ENCODE data around the gene ATP2A2. TPM values are rescaled to one million over a fixed set of nuclear protein-coding genes. Genes with fewer than 3 reads are reported as not detected.
"Not testable (repeated sequence)": the region's sequence is repeated elsewhere in the genome, so short reads cannot be mapped to it uniquely, and the experiment has no call there.

ATP2A2 gene
- total RNA-seq, 1 donor from 2014 or later: 3,009 TPM

GRCh38 chr12:110254971-110255540 lies 26.0 kb upstream of the ATP2A2 start:
- ATAC-seq: no peak
- no peak for DNase-seq (ENCODE audit: missing footprints)
- intact Hi-C loops (cut with DNase I): no loop called here

DNA sequence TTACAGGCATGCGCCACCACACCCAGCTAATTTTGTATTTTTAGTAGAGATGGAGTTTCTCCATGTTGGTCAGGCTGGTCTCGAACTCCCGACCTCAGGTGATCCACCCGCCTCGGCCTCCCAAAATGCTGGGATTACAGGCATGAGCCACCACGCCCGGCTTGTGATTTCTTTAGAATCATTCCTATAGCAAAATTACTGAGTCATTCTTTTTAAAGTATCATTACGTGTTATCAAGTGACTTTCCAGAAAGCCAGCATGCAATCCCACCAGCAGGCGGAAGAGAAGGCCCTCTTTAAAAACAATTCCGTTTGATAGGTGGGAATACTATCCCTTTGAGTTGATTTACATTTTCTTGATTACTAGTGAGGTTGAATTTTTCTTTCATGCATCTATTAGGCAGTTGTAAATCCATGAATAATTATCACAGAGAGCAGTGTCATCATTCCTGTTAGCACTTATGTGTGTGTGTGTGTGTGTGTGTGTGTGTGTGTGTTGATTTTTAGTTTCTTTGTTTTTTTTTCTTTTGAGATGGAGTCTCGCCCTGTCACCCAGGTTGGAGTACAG lies 25.1 kb upstream of the ATP2A2 start:
- ATAC-seq; intact Hi-C loops (cut with DNase I); DNase-seq (ENCODE audit: missing footprints): not testable (repeated sequence)

- intact Hi-C loops (cut with DNase I): no loop called here
- peak; percentile 86 for DNase-seq (ENCODE audit: missing footprints)
Measured at GRCh38 chr12:110256780-110257431, 24.1 kb upstream of the ATP2A2 start.

DNA sequence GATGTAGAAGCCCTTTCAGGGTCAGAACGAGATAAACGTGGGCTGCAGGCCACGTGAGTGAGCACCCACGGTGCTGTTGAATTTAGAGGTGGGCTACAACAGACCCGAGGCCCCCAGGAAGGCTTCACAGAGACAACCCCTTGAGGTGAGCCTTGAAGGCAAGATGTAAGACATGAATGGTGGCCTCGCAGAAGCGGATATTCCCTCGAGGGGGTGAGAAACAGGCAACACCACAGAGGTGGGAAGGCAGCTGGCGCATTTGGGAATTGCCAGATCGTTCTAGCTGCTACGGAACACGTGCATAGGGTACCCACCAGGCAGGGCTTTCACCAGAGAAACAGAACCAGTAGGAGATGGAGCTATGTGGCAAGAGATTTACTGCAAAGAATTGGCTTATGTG lies 22.6 kb upstream of the ATP2A2 start:
- ATAC-seq (no peak), DNase-seq (ENCODE audit: missing footprints) (no peak)
- intact Hi-C loops (cut with DNase I): no loop called here

More at GRCh38 chr12:110256780-110257431, 24.1 kb upstream of the ATP2A2 start:
- ATAC-seq: peak; percentile 27

DNA sequence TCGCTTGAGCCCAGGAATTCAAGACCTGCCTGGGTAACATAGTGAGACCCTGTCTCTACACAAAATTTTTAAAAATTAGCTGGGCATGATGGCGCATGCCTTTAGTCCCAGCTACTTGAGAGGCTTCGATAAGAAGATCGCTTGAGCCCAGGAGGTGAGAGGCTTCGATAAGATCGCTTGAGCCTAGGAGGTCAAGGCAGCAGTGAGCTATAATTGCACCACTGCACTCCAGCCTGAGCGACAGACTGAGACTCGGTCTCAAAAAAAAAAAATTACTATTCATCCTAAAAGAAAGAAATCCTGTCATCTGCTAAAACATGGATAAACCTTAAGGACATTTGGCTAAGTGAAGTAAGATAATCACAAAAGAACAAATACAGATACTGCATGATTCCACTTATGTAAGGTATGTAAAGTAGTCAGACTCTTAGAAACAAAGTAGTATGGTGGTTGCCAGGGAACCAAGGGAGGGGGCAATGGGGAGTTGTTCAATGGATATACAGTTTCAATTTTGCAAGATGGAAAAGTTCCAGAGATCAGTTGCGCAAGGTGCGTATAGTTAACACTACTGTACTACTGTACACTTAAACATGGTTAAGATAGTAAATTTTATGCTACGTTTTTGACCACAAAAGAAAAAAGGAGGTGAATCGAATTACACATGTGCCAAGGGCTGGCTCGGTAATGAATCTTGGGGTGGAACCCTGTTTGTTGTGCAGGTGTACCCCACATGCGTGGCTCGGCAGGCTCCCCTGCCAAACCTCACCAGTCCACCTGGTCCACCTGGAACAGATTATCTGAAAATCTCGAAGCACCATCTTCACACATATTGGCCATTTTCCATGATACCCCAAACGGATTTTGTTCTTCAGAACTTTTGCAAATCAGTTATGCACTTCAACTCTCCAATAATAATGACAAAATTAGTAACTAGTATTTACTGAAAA lies 18.3 kb upstream of the ATP2A2 start:
- ATAC-seq (peak; percentile 48), DNase-seq (ENCODE audit: missing footprints) (no peak)
- intact Hi-C loops (cut with DNase I): no loop called here

- ATAC-seq (no peak), DNase-seq (ENCODE audit: missing footprints) (no peak)
- intact Hi-C loops (cut with DNase I): no loop called here
Measured at GRCh38 chr12:110266381-110266960, 14.6 kb upstream of the ATP2A2 start.

DNA sequence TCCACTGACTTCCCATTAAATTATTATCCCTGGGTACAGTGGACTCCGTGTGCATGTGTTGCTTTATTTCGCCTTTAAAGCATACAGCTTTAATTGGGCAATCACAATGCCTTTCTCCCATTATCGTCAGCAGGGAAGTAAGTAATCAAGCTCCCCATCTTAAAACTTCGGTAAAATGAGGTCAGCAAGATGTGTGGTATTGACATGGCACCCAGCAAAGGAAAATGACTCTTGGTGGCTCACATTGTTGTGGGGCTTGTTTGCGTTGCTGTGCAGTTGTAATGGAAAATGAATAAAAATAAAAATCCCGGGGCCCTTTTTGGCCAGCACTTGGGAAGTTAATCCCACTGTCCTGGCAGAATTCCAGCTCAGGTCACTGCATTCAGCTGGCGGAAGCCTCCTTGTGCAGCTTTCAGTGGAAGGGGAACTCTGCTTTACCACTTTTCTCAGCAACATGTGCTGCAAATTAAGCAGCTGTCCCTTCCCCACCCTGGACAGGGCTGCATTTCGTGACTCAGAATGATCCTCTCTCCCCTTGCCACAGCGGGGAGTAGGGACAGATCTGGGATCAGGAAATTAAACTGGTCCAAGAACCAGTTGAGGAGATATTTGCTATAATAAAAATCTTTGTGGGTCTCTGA lies 13.9 kb upstream of the ATP2A2 start:
- DNase-seq (ENCODE audit: missing footprints) (no peak), ATAC-seq (peak; percentile 44)
- intact Hi-C loops (cut with DNase I): no loop called here

DNA sequence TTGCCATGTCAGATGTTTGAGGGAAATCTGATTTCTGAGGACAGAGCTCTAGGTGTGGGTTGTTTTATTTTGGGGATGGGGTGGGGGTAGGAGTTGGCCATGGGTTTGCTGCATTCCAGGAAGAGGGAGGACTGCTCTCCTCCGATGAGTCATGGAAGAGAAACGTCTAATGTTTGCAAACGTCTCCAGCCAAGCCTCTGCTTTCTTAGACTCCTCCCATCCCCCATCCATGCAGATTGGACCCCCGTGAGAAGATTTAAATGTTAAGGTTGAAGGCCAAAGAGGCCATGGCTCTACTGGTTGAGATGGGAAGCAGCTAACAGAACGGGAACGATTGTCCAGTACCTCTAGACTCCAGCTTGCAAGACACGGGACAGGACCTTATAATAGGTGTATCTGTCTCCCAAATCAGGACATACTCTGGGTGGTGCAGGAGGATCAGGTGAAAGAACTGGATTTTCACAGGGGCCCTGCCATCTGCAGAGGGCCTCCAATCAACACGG lies 11.4 kb upstream of the ATP2A2 start:
- intact Hi-C loops (cut with DNase I): no loop called here
- DNase-seq (ENCODE audit: missing footprints): no peak
- ATAC-seq: peak; percentile 13

DNA sequence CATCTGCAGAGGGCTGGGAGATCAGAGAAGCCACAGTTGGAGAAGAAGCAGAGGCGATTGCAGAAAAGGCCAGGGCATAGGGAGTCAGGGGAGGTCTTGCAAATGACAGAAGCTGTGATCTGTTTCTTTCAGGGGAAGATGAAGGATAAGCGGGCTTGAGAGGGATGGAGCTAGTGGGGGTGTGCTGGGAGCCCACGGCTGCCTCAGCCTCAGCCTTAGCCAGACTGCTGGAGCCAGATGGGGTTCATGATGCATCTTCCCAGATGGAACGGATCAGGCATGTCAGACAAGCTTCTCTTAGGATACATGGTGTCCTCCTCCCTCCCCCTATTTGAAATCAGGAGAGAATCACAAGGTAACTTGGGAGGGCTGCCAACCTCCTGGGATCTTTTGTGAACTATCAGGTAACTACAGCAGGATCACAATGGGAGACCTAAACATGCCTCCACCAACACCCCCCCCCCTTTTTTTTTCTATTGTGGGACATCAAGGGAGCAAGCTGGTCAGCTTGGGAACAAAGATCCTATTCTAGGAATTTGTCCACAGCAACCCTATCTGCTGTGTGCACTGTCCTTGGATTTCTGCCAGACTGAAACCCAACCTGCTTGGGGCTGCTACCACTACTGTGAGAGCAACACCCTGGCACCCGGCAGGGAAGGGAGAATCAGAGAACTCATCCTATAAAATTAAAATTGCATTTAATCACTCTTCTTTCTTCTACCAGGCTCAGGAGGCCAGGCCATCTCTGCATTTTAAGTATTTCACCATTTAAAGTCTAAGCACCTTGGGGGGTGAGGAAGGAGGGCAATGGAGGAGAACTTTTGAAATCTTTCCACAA lies 10.7 kb upstream of the ATP2A2 start:
- intact Hi-C loops (cut with DNase I): no loop called here
- DNase-seq (ENCODE audit: missing footprints) (no peak), ATAC-seq (peak; percentile 83)

DNA sequence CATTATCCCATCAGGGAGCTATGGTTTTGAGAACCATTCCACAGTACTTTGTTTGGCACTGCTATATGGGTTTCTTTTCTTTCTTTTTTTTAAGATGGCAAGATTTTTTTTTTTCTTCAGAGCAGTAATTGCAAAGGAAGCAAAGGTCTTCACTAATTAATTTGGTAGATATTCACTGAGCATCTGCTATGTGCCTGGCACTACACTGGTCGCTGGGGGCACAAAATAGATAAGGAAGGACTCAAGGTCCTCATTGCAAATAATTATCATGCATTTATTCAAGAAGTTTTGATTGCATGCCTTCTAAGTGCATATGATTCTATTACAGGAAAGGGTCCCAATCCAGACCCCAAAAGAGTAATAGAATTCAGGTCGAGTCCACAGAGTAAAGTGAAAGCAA lies 10.0 kb upstream of the ATP2A2 start:
- no peak for DNase-seq (ENCODE audit: missing footprints)
- ATAC-seq: no peak
- intact Hi-C loops (cut with DNase I): no loop called here

GRCh38 chr12:110277530-110278254 lies 3.4 kb upstream of the ATP2A2 start:
- no peak for DNase-seq (ENCODE audit: missing footprints)
- intact Hi-C loops (cut with DNase I): no loop called here

GRCh38 chr12:110278255-110278536 lies 2.9 kb upstream of the ATP2A2 start:
- ATAC-seq (no peak), DNase-seq (ENCODE audit: missing footprints) (no peak)
- intact Hi-C loops (cut with DNase I): no loop called here

More at GRCh38 chr12:110277530-110278254, 3.4 kb upstream of the ATP2A2 start:
- ATAC-seq: no peak

GRCh38 chr12:110279566-110280375 lies 1.3 kb upstream of the ATP2A2 start:
- DNase-seq (ENCODE audit: missing footprints) (no peak), ATAC-seq (no peak)
- intact Hi-C loops (cut with DNase I): loop anchor here (2.0 to 10.0 kb wide), 2 partner anchors 27 to 175 kb away; no protein-coding TSS in a partner anchor

- DNase-seq (ENCODE audit: missing footprints) (peak; percentile 77), ATAC-seq (peak; percentile 65)
- intact Hi-C loops (cut with DNase I): loop anchor here (2.0 to 10.0 kb wide), 2 partner anchors 28 to 176 kb away; no protein-coding TSS in a partner anchor
Measured at GRCh38 chr12:110280392-110280778, 662 bp upstream of the ATP2A2 start.

DNA sequence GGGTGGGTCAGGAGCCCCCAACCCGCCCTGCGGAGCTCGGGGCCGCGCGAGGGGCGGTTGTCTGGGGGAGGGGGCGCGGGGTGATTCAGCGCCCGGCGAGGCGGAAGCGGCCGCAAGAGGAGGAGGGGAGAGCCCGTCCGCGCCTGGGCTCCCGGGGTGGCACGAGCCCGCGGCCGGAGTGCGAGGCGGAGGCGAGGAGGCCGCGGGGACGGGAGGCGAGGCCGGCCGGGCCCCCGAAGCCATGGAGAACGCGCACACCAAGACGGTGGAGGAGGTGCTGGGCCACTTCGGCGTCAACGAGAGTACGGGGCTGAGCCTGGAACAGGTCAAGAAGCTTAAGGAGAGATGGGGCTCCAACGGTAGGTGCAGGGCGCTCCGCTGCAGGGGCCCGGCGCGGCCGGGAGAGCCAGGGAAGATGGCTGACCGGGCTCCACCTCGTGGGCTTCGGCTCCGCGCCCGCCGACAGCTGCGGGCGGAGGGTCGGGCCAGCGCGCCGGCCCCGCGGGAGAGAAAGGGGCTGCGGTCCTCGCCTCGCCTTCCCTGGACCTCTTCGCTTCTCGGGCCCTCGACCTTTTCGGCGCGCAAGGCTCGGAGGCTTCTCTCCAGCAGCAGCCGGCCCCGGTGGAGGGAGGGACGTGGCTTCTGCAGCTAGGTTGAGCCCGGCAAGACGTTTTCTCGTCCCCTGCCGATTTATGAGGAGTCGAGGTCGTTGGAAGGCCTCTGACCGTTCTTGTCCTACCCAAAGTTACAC lies 677 bp downstream of the ATP2A2 start:
- intact Hi-C loops (cut with DNase I): loop anchor here (2.0 to 10.0 kb wide), 2 partner anchors 29 to 177 kb away; no protein-coding TSS in a partner anchor
- DNase-seq (ENCODE audit: missing footprints): peak; percentile 76
- peak; percentile 10 for ATAC-seq

All from Right ventricle myocardium inferior (tissue), 1 donor.